ENCODE results near the gene THAP3. TPM values are rescaled to one million over a fixed set of nuclear protein-coding genes. Genes with fewer than 3 reads are reported as not detected.

THAP3 gene
- total RNA-seq, 2 experiments from 2014 or later = 15.2 to 18.7 TPM

GRCh38 chr1:6596351-6596750 is 28.3 kb upstream of the THAP3 start:
- ATAC-seq (ENCODE audit: poor library complexity) (no peak), DNase-seq (peak in 1 of 14 experiments; percentile 8)
- Mint-ChIP-seq H3K27ac (peak overlapping the region; percentile 56), H3K4me1 (ENCODE audit: low read depth) (peaks cover 57% of the 10 kb centered on the region), H3K9me3 (no peaks in the 10 kb centered on the region), H3K27me3 (no peaks in the 10 kb centered on the region), H3K36me3 (ENCODE audit: low read depth) (peaks cover 62% of the 10 kb centered on the region), H3K4me3 (peak overlapping the region; percentile 51)
- Histone ChIP-seq H3K9me3 (ENCODE audit: control insufficient read depth in 1 of 2, insufficient read depth in 1 of 2, low read length in 2 of 2) (no peaks in the 10 kb centered on the region), H3K36me3 (ENCODE audit: insufficient read depth, low read length) (peaks cover 74% of the 10 kb centered on the region), H3K4me3 (ENCODE audit: low read length) (no peak overlapping the region), H3K27me3 (ENCODE audit: control insufficient read depth in 1 of 2, insufficient read depth in 2 of 2, low read length in 2 of 2) (no peaks in the 10 kb centered on the region), H3K27ac (ENCODE audit: low read depth in 1 of 2, low read length in 2 of 2) (no peak overlapping the region), H3K4me1 (ENCODE audit: insufficient read depth, low read length) (peaks cover 79% of the 10 kb centered on the region)
- intact Hi-C loops (cut with DNase I, micrococcal nuclease) = no loop called here
- ChIA-PET POLR2A (no interaction called here), CTCF (no interaction called here)
- no peak for TF ChIP-seq CTCF (IDR thresholded peaks at IDR 0.05)

GRCh38 chr1:6596886-6597776 is 27.5 kb upstream of the THAP3 start:
- Histone ChIP-seq H3K4me1 (ENCODE audit: insufficient read depth, low read length) (peaks cover 76% of the 10 kb centered on the region), H3K27me3 (ENCODE audit: control insufficient read depth in 1 of 2, insufficient read depth in 2 of 2, low read length in 2 of 2) (no peaks in the 10 kb centered on the region), H3K4me3 (ENCODE audit: low read length) (no peak overlapping the region), H3K27ac (ENCODE audit: low read depth in 1 of 2, low read length in 2 of 2) (no peak overlapping the region), H3K36me3 (ENCODE audit: insufficient read depth, low read length) (peaks cover 66% of the 10 kb centered on the region), H3K9me3 (ENCODE audit: control insufficient read depth in 1 of 2, insufficient read depth in 1 of 2, low read length in 2 of 2) (no peaks in the 10 kb centered on the region)
- H3K27me3 Mint-ChIP-seq = no peaks in the 10 kb centered on the region
- peaks cover 65% of the 10 kb centered on the region for H3K36me3 Mint-ChIP-seq (ENCODE audit: low read depth)
- H3K4me1 Mint-ChIP-seq (ENCODE audit: low read depth) = peaks cover 52% of the 10 kb centered on the region
- ATAC-seq (ENCODE audit: poor library complexity) (no peak), DNase-seq (peak in 1 of 14 experiments; percentile 9)
- H3K9me3 Mint-ChIP-seq = no peaks in the 10 kb centered on the region
- ChIA-PET POLR2A (interaction anchor here (1.1 to 2.0 kb wide), 5 partner anchors 8 to 136 kb away, joined by 3 to 11 read pairs (median 6); partner anchors contain the start of genes NOL9 and ZBTB48), CTCF (no interaction called here)
- H3K4me3 Mint-ChIP-seq = peak overlapping the region; percentile 56
- TF ChIP-seq CTCF (IDR thresholded peaks at IDR 0.05) = no peak
- H3K27ac Mint-ChIP-seq = peak overlapping the region; percentile 56
- intact Hi-C loops (cut with DNase I, micrococcal nuclease) = no loop called here

GRCh38 chr1:6597777-6598131 is 26.9 kb upstream of the THAP3 start:
- H3K9me3 Mint-ChIP-seq = no peaks in the 10 kb centered on the region
- Histone ChIP-seq H3K36me3 (ENCODE audit: insufficient read depth, low read length) (peaks cover 60% of the 10 kb centered on the region), H3K9me3 (ENCODE audit: control insufficient read depth in 1 of 2, insufficient read depth in 1 of 2, low read length in 2 of 2) (no peaks in the 10 kb centered on the region), H3K27me3 (ENCODE audit: control insufficient read depth in 1 of 2, insufficient read depth in 2 of 2, low read length in 2 of 2) (no peaks in the 10 kb centered on the region), H3K4me3 (ENCODE audit: low read length) (no peak overlapping the region), H3K4me1 (ENCODE audit: insufficient read depth, low read length) (peaks cover 69% of the 10 kb centered on the region), H3K27ac (ENCODE audit: low read depth in 1 of 2, low read length in 2 of 2) (no peak overlapping the region)
- no peak overlapping the region for H3K4me3 Mint-ChIP-seq
- DNase-seq (no peak), ATAC-seq (ENCODE audit: poor library complexity) (no peak)
- POLR2A ChIA-PET = interaction anchor here (1.1 to 2.0 kb wide), 5 partner anchors 8 to 137 kb away, joined by 3 to 11 read pairs (median 6); partner anchors contain the start of genes NOL9 and ZBTB48
- H3K36me3 Mint-ChIP-seq (ENCODE audit: low read depth) = peaks cover 65% of the 10 kb centered on the region
- CTCF ChIA-PET = no interaction called here
- H3K4me1 Mint-ChIP-seq (ENCODE audit: low read depth) = peaks cover 51% of the 10 kb centered on the region
- intact Hi-C loops (cut with DNase I, micrococcal nuclease) = no loop called here
- no peak for TF ChIP-seq CTCF (IDR thresholded peaks at IDR 0.05)
- no peak overlapping the region for H3K27ac Mint-ChIP-seq
- H3K27me3 Mint-ChIP-seq = no peaks in the 10 kb centered on the region
